Esophagus squamous epithelium (tissue), 5 donors: ENCODE measurements around the gene IGSF9. TPM values are rescaled to one million over a fixed set of nuclear protein-coding genes. Genes with fewer than 3 reads are reported as not detected.

ENCODE experiments used
- DNase-seq: peaks from one replicate; lab custom pipeline; 2025; lab: John Stamatoyannopoulos, UW
- H3K27ac ChIP-seq, 4 donors: fragments of 200-600 bp; sonication (generic); one replicate each; pipeline ENCODE4 v1.5.1; 2016 to 2019; ENCODE audit warnings: mild to moderate bottlenecking in 1 of 4
- H3K27me3 ChIP-seq, 4 donors: fragments of 200-600 bp; sonication (generic); 1 replicate in 3 of 4; 2 replicates in 1 of 4; pipeline versions ENCODE4 v1.5.1 to v1.6.0; 2017 to 2021; ENCODE audit warnings: antibody characterized with exemption in 1 of 4
- H3K36me3 ChIP-seq, 3 donors: fragments of 200-600 bp; sonication (generic); one replicate each; pipeline ENCODE4 v1.5.1; 2016 to 2019
- H3K4me1 ChIP-seq, 3 donors: fragments of 200-600 bp; sonication (generic); one replicate each; pipeline ENCODE4 v1.5.1; 2017 to 2019
- H3K4me3 ChIP-seq, 4 donors: fragments of 200-600 bp; sonication (generic); 1 replicate in 3 of 4; 2 replicates in 1 of 4; pipeline ENCODE4 v1.5.1; 2016 to 2019; ENCODE audit warnings: mild to moderate bottlenecking in 2 of 4, moderate library complexity in 1 of 4
- H3K9me3 ChIP-seq, 3 donors: fragments of 200-600 bp; sonication (generic); one replicate each; pipeline ENCODE4 v1.5.1; 2016 to 2019
- CTCF ChIP-seq, 6 experiments: fragments of 450-650 bp in 4 of 6; fragments of 200-600 bp in 2 of 6; sonication (generic) in 2 of 6; IDR thresholded peaks; one replicate each; pipeline ENCODE4 v1.5.1; 2016 to 2019; ENCODE audit warnings: antibody characterized with exemption in 6 of 6, mild to moderate bottlenecking in 4 of 6, moderate library complexity in 4 of 6
- POLR2A ChIP-seq, 4 donors: fragments of 450-650 bp; IDR thresholded peaks; one replicate each; pipeline ENCODE4 v1.6.1; 2017; ENCODE audit warnings: antibody characterized with exemption in 4 of 4, mild to moderate bottlenecking in 4 of 4, moderate library complexity in 3 of 4
- WGBS, 2 donors: methylation state at CpG; one replicate each; pipeline ENCODE4 v1.1.5; 2018; 5-methylcytosine and 5-hydroxymethylcytosine counted together
- intact Hi-C: fragments of 100-400 bp; cut with DNase I; formaldehyde crosslinking; loops from one replicate; pipeline ENCODE4 v1.15.0; 2022
- total RNA-seq, 4 donors: library from RNA; depleted of rRNA; stranded (reverse); fragments of >200 nt; gene quantifications; one replicate each; pipeline ENCODE4 v1.1.0, GENCODE V29; 2016
- donor health status: DM: yes; HTN: yes; CAD: no.

Gene IGSF9
- total RNA-seq, 4 donors from 2014 or later: 4.2 to 12.0 (median 8.8) TPM

DNA sequence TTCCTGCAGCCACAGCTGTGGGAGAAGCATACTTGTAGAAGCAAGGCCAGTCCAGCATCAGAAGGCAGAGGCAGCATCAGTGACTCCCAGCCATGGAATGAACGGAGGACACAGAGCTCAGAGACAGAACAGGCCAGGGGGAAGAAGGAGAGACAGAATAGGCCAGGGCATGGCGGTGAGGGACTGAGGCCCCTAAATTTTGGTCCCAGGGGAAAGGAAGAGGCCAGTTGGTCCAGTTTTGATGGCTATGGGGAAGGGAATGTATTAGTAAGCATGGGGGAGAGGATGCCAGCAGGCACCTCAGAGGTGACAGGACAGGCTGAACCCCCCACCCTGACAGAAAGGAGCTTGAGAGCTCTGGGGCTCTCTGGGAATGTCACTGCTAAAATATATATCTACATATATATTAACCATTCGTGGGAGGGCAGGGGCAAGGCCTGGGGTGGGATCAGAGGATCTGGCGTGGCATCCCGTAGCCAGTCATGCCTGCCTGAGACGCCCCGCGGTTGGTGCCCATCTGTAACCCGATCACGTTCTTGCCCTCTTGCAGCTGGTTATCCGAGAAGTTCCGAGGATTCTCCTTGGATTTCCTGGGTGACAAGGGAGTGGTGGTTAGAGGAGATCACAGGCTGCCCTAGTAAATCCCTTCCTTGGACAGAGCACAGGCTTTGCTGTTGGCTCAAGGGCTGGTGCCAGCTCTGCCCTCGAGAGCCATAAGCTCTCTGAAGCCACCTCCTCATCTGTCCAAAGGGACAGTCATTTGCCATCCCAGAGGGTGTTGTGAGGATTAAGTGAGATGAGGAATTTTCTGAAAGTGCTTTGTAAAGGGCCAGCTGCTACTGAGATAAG, 26.8 kb downstream of the IGSF9 start:
- intact Hi-C loops: no loop called here
- Histone ChIP-seq H3K9me3 (no peaks in the 10 kb centered on the region), H3K4me3 (no peak overlapping the region), H3K27me3 (no peaks in the 10 kb centered on the region), H3K27ac (peak overlapping the region in 3 of 4 donors; percentile 32 to 78 (median 38)), H3K36me3 (peaks cover 23 to 53% (median 25%) of the 10 kb centered on the region in 3 donors), H3K4me1 (peaks cover 25 to 98% (median 80%) of the 10 kb centered on the region in 3 donors)
- no peak for TF ChIP-seq POLR2A (IDR thresholded peaks at IDR 0.05)
- TF ChIP-seq CTCF (IDR thresholded peaks at IDR 0.05): no peak
- 75 to 77% methylated on average over 10 to 11 of the region's 13 CpGs for WGBS, 2 donors
- no peak for DNase-seq

GRCh38 chr1:159917533-159918351, 27.7 kb downstream of the IGSF9 start:
- Histone ChIP-seq H3K4me1 (peaks cover 25 to 98% (median 81%) of the 10 kb centered on the region in 3 donors), H3K9me3 (no peaks in the 10 kb centered on the region), H3K27me3 (no peaks in the 10 kb centered on the region), H3K4me3 (no peak overlapping the region), H3K36me3 (peaks cover 23 to 53% (median 25%) of the 10 kb centered on the region in 3 donors), H3K27ac (peak overlapping the region in 2 of 4 donors; percentile 32 to 78)
- TF ChIP-seq CTCF (IDR thresholded peaks at IDR 0.05) (no peak), POLR2A (IDR thresholded peaks at IDR 0.05) (no peak)
- no peak for DNase-seq
- intact Hi-C loops: no loop called here
- WGBS, 2 donors: 59 to 75% methylated on average over 3 to 5 of the region's 5 CpGs

DNA sequence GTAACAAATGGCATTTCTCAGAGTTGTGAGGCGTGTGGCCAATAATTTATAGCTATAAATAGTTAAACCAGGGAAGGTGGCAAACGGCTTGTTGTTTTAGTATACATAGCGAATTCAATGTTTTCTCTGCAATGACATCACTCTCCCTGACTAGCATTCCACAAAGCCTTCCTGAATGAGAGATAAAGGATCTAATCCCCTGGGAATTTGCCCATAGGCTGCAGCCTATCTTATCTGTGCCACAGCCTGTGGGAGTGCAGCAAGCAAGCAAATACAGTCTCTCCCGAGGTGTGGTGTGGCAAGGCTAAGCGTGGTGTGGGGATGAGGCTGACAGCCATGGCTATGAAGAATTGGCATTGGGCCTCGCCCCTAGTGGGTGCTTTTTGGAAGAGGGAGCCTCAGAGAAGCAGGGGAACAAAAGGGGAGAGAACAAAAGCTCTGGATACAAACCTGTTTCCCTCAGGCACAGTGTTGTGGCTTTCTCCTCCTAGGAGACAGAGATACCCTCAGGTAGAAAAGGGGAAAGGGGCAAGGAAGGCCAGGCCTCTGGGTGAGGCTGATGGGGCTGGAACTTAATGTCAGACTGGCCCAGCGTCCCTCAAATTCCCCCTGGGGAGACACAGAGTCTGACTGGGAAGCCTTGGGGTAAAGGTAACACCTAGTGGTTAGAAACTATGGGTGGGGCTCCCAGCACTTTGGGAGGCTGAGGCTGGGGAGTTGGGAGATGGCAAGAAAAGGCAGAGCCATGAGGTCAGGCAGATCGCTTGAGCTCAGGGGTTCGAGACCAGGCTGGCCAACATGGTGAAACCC, 29.0 kb downstream of the IGSF9 start:
- no peak for DNase-seq
- Histone ChIP-seq H3K4me3 (no peak overlapping the region), H3K27ac (peak overlapping the region; percentile 60 to 78 (median 66)), H3K27me3 (no peaks in the 10 kb centered on the region), H3K9me3 (no peaks in the 10 kb centered on the region), H3K4me1 (peaks cover 16 to 98% (median 72%) of the 10 kb centered on the region in 3 donors), H3K36me3 (peaks cover 23 to 53% (median 25%) of the 10 kb centered on the region in 3 donors)
- TF ChIP-seq POLR2A (IDR thresholded peaks at IDR 0.05) (no peak), CTCF (IDR thresholded peaks at IDR 0.05) (peak in 2 of 6 experiments; percentile 2 to 7)
- WGBS, 2 donors: 25 to 36% methylated on average over 8 to 9 of the region's 9 CpGs
- intact Hi-C loops: no loop called here

DNA sequence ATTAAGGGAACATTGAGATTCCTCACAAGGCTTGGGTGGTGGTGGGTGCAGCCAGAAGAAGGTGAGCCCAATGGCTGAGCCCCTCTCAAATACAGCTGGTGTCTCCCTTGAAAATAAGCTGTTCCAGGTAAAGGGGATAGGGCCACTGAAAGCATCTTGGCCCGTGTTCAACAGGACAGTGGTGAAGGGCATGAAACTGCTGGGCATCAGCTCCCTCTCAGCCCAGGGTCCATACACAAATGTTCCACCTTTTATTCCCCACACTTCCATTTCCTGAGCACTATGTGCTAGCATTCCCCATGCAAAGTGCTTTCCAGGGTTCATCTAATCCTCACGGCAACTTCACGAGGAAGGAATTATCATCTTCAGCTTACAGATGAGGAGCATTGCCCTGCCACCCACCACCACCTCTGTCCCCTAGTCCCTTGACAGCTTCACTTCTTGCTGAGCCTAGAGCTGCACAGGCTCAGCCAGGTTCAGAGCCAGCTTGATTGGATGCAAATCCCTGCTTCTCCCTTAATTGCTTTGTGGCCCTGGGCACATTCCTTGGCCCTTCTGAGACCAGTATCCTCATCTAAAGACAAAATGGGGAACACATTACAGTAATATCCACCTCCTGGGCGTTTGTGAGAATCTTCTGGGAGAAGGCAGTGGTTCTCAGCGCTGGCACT, 29.7 kb downstream of the IGSF9 start:
- Histone ChIP-seq H3K4me1 (peaks cover 16 to 98% (median 68%) of the 10 kb centered on the region in 3 donors), H3K27me3 (no peaks in the 10 kb centered on the region), H3K9me3 (no peaks in the 10 kb centered on the region), H3K36me3 (peaks cover 23 to 50% (median 25%) of the 10 kb centered on the region in 3 donors), H3K4me3 (no peak overlapping the region), H3K27ac (peak overlapping the region; percentile 60 to 78 (median 64))
- 28 to 36% methylated on average over 5 of the region's 5 CpGs for WGBS, 2 donors
- TF ChIP-seq POLR2A (IDR thresholded peaks at IDR 0.05): no peak
- no peak for TF ChIP-seq CTCF (IDR thresholded peaks at IDR 0.05)
- DNase-seq: no peak
- intact Hi-C loops: no loop called here
